Activated CD4-positive, alpha-beta memory T cell treated with anti-CD3 and anti-CD28 coated beads for 36 hours (primary cell): ENCODE data around the gene CNKSR3. TPM values are rescaled to one million over a fixed set of nuclear protein-coding genes. Genes with fewer than 3 reads are reported as not detected.

Experiments used
- CTCF ChIA-PET: fragments of 350-600 bp; sonication (Branson Sonifier 250); formaldehyde crosslinking; loops from one replicate; lab custom pipeline; 2021; ENCODE audit warnings: antibody characterized with exemption, inconsistent platforms; lab: Charles Lee
- POLR2A ChIA-PET: fragments of 350-600 bp; sonication (Branson Sonifier 250); formaldehyde crosslinking; loops from one replicate; lab custom pipeline; 2021; ENCODE audit warnings: antibody characterized with exemption; lab: Charles Lee
- DNase-seq: peaks from one replicate; pipeline ENCODE4 v3.0.0-alpha.2; 2020
- H3K27ac Mint-ChIP-seq: one replicate; pipeline ENCODE4 v1.8.0; 2021; ENCODE audit warnings: mixed read lengths
- H3K27me3 Mint-ChIP-seq: one replicate; pipeline ENCODE4 v1.8.0; 2021; ENCODE audit warnings: mixed read lengths
- H3K36me3 Mint-ChIP-seq: one replicate; pipeline ENCODE4 v1.8.0; 2021; ENCODE audit warnings: mixed read lengths
- H3K4me1 Mint-ChIP-seq: one replicate; pipeline ENCODE4 v1.8.0; 2021; ENCODE audit warnings: low read depth, mixed read lengths
- H3K4me3 Mint-ChIP-seq: one replicate; pipeline ENCODE4 v1.8.0; 2021; ENCODE audit warnings: mild to moderate bottlenecking, mixed read lengths
- H3K9me3 Mint-ChIP-seq: one replicate; pipeline ENCODE4 v1.8.0; 2021; ENCODE audit warnings: mixed read lengths
- intact Hi-C: fragments of 100-400 bp; cut with micrococcal nuclease; formaldehyde crosslinking; loops from one replicate; pipeline ENCODE4 v1.15.1; 2023
- total RNA-seq, 2 experiments: library from RNA; stranded (reverse); gene quantifications; one replicate each; pipeline ENCODE4 v1.2.3, GENCODE V29; 2021

The CNKSR3 gene
- total RNA-seq, 2 experiments from 2014 or later: 0.12 TPM

GRCh38 chr6:154481521-154482013 is 28.9 kb downstream of the CNKSR3 start:
- intact Hi-C loops: no loop called here
- Mint-ChIP-seq H3K4me3 (no peak overlapping the region), H3K36me3 (no peaks in the 10 kb centered on the region), H3K4me1 (no peaks in the 10 kb centered on the region), H3K9me3 (no peaks in the 10 kb centered on the region), H3K27me3 (peaks cover 2% of the 10 kb centered on the region), H3K27ac (no peak overlapping the region)
- DNase-seq: no peak
- ChIA-PET CTCF (no interaction called here), POLR2A (no interaction called here)

- ChIA-PET CTCF (no interaction called here), POLR2A (no interaction called here)
- no peak for DNase-seq
- Mint-ChIP-seq H3K4me1 (no peaks in the 10 kb centered on the region), H3K36me3 (no peaks in the 10 kb centered on the region), H3K9me3 (no peaks in the 10 kb centered on the region), H3K27ac (no peak overlapping the region), H3K4me3 (no peak overlapping the region), H3K27me3 (peaks cover 2% of the 10 kb centered on the region)
- intact Hi-C loops: no loop called here
These were observed 30.5 kb downstream of the CNKSR3 start for GRCh38 chr6:154479771-154480639.

DNA sequence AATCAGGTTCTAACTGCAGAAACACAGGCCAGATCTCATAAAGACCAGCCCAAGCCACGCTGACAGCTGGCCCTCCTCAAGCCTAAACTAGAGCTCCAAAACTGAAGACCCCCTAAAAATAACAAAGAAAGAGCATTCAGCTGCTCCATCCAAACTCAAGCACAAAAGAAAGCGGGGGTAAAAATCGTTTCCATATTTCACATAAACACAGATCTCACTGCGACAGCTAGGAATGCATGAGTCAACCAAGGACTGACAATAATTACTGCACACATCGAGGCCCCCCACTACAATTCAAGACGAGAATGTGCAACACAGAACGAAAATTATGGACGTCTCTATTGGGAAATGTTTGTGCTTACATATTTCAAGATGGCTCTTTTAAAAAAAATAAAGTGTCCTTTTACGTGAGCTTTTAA is 31.1 kb downstream of the CNKSR3 start:
- Mint-ChIP-seq H3K27me3 (peaks cover 2% of the 10 kb centered on the region), H3K4me3 (no peak overlapping the region), H3K9me3 (no peaks in the 10 kb centered on the region), H3K36me3 (no peaks in the 10 kb centered on the region), H3K4me1 (no peaks in the 10 kb centered on the region), H3K27ac (no peak overlapping the region)
- ChIA-PET CTCF (no interaction called here), POLR2A (no interaction called here)
- DNase-seq: no peak
- intact Hi-C loops: no loop called here

DNA sequence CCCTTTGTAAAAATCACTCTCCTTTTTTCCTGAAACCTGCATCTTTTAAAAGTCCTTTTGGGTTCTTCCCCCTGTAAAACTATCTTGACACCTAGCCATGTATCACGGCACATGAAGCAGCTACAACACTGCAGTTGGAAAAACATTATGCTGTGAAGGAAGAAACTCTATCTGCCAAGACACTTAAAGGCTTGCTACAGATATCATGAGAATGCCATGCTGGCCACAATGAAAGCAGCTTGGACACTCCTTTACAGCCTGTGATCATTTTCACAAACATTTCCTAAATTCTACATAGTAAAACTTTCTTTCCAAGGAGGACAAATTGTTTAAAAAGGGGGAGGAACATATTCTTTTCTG is 31.8 kb downstream of the CNKSR3 start:
- Mint-ChIP-seq H3K27me3 (peaks cover 2% of the 10 kb centered on the region), H3K36me3 (no peaks in the 10 kb centered on the region), H3K9me3 (no peaks in the 10 kb centered on the region), H3K27ac (no peak overlapping the region), H3K4me3 (no peak overlapping the region), H3K4me1 (no peaks in the 10 kb centered on the region)
- no peak for DNase-seq
- CTCF ChIA-PET: no interaction called here
- POLR2A ChIA-PET: no interaction called here
- intact Hi-C loops: no loop called here

- Mint-ChIP-seq H3K27me3 (peaks cover 2% of the 10 kb centered on the region), H3K27ac (no peak overlapping the region), H3K4me1 (no peaks in the 10 kb centered on the region), H3K9me3 (no peaks in the 10 kb centered on the region), H3K4me3 (no peak overlapping the region), H3K36me3 (no peaks in the 10 kb centered on the region)
- POLR2A ChIA-PET: no interaction called here
- no peak for DNase-seq
- CTCF ChIA-PET: no interaction called here
- intact Hi-C loops: no loop called here
These were observed 32.3 kb downstream of the CNKSR3 start for GRCh38 chr6:154478021-154478700.

DNA sequence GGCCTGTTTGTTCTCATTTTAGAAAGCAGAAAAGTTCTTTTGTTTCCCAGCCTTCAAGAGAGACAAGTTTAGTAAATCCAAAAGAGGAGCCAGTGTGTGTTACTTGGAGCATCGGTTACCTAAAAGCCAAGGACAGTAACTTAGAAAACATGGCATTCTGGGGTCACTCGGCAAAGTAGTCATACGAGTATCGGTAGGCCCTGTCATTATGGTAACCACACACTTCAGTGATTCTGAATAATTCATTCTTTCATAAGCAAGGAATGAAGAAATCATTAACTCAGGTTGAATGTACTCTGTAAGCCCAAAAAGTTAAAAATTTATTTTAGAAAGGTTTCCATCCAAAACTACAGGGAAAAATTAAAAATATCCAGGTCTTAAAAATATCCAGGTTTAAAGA is 34.0 kb downstream of the CNKSR3 start:
- CTCF ChIA-PET: no interaction called here
- Mint-ChIP-seq H3K36me3 (no peaks in the 10 kb centered on the region), H3K4me1 (no peaks in the 10 kb centered on the region), H3K27ac (no peak overlapping the region), H3K27me3 (peaks cover 2% of the 10 kb centered on the region), H3K4me3 (no peak overlapping the region), H3K9me3 (no peaks in the 10 kb centered on the region)
- DNase-seq: no peak
- POLR2A ChIA-PET: no interaction called here
- intact Hi-C loops: no loop called here

DNA sequence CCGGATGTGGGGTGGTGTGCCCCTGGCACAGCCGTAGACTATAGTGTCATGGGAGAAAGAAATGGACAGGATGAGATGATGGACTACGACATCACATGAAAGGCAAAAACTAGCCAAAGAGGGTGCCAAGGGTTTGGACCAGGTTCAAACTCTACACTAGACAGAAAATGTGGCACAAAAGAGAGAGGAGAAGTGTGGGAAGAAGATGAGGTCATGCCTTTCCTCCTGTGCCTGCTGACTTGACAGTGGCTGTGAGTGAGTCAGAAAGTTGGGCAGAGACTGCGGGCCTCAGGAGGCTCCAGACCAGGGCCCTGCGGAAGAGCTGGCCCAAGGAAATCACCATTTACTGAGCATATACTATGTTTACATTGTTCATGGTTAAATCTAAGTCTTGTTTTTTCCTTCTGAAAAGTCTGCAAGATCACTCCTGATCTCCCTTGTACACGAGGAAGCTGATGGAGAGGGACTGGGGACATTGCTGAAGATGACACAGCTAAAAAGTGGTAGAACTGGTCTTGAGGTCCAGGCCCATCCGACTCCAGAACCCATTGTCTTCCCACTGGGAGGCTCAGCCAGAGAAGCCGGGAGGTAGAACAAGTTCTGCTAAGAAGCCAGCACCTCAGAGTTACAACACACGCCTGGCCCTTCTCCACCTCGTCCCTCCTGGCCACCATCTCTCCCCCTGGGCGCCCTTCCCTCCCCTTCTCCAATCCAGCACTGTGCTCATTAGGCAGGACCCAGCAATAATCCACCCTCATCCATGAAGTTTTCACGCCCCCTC is 35.6 kb downstream of the CNKSR3 start:
- Mint-ChIP-seq H3K4me1 (no peaks in the 10 kb centered on the region), H3K27me3 (no peaks in the 10 kb centered on the region), H3K27ac (no peak overlapping the region), H3K4me3 (no peak overlapping the region), H3K9me3 (peaks cover 6% of the 10 kb centered on the region), H3K36me3 (no peaks in the 10 kb centered on the region)
- POLR2A ChIA-PET: no interaction called here
- CTCF ChIA-PET: no interaction called here
- intact Hi-C loops: no loop called here
- DNase-seq: no peak

DNA sequence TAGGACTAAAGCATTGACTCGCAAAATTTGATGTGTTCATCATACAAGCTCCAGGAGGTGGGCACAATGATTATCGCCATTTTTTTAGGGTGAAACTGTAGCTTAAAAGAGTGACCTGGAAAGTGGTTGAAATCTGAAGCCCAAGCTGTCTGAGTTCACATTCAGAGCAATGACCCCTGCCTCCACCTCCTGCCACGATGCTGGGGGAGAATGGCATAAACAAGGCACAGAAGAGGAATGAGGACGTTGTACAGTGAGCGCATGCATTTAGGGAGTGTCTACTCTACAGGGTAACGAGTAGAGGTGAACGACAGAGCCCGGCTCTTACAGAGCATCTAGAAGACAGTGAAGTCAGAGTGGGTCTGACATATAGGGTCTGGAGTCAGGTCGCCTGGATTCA is 37.2 kb downstream of the CNKSR3 start:
- no peak overlapping the region for H3K27ac Mint-ChIP-seq
- no peak for DNase-seq
- no peaks in the 10 kb centered on the region for H3K36me3 Mint-ChIP-seq
- H3K27me3 Mint-ChIP-seq: no peaks in the 10 kb centered on the region
- H3K4me1 Mint-ChIP-seq: no peaks in the 10 kb centered on the region
- no peak overlapping the region for H3K4me3 Mint-ChIP-seq
- ChIA-PET POLR2A (no interaction called here), CTCF (no interaction called here)
- intact Hi-C loops: no loop called here
- H3K9me3 Mint-ChIP-seq: peaks cover 6% of the 10 kb centered on the region

- Mint-ChIP-seq H3K4me1 (no peaks in the 10 kb centered on the region), H3K27me3 (no peaks in the 10 kb centered on the region), H3K4me3 (no peak overlapping the region), H3K36me3 (no peaks in the 10 kb centered on the region), H3K27ac (no peak overlapping the region), H3K9me3 (peaks cover 6% of the 10 kb centered on the region)
- DNase-seq: no peak
- intact Hi-C loops: no loop called here
- CTCF ChIA-PET: interaction anchor here (0.6 kb wide), 1 partner anchor 317 kb away, joined by 3 read pairs; no protein-coding TSS in a partner anchor
- POLR2A ChIA-PET: no interaction called here
These were observed 38.7 kb downstream of the CNKSR3 start for GRCh38 chr6:154471609-154472362.

- CTCF ChIA-PET: no interaction called here
- POLR2A ChIA-PET: no interaction called here
These were observed 41.1 kb downstream of the CNKSR3 start for GRCh38 chr6:154469306-154469935.

DNA sequence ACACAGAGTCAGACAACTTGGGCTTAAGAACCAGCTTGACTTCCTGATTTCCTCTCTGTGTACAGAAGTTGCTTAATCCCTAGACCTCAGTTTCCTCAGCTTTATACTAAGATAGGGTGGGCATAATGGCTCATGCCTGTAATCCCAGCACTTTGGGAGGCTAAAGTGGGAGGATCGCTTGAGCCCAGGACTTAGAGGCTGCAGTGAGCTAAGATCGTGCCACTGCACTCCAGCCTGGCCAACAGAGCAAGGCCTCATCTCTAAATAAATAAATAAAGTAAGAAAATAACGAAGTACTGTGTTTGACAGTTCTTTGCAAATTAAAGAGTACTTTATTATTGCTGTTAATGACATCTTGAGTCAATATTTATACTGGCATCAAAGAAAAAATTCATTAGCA is 41.7 kb downstream of the CNKSR3 start:
- CTCF ChIA-PET: no interaction called here
- no peak overlapping the region for H3K27ac Mint-ChIP-seq
- intact Hi-C loops: no loop called here
- DNase-seq: no peak
- H3K9me3 Mint-ChIP-seq: peaks cover 6% of the 10 kb centered on the region
- no peaks in the 10 kb centered on the region for H3K4me1 Mint-ChIP-seq
- H3K4me3 Mint-ChIP-seq: no peak overlapping the region
- H3K36me3 Mint-ChIP-seq: no peaks in the 10 kb centered on the region
- H3K27me3 Mint-ChIP-seq: no peaks in the 10 kb centered on the region
- POLR2A ChIA-PET: no interaction called here

More at GRCh38 chr6:154469306-154469935, 41.1 kb downstream of the CNKSR3 start:
- no peak overlapping the region for H3K4me3 Mint-ChIP-seq
- no peaks in the 10 kb centered on the region for H3K36me3 Mint-ChIP-seq
- intact Hi-C loops: no loop called here
- H3K27me3 Mint-ChIP-seq: no peaks in the 10 kb centered on the region
- DNase-seq: no peak
- no peak overlapping the region for H3K27ac Mint-ChIP-seq
- peaks cover 6% of the 10 kb centered on the region for H3K9me3 Mint-ChIP-seq
- H3K4me1 Mint-ChIP-seq: no peaks in the 10 kb centered on the region
